ENCODE results near the gene NRCAM.
A peak's percentile ranks its signal among the peaks of the same experiment; 100 is the strongest.
"Not testable (repeated sequence)": the region's sequence is repeated elsewhere in the genome, so short reads cannot be mapped to it uniquely, and the experiment has no call there.

Gene NRCAM

GRCh38 chr7:108455998-108456677 is at the start of gene NRCAM:
Gene NRCAM (minus strand): TSS chr7:108456436. CDS start chr7:108240064, 216,372 bp downstream.
- peak; percentile 99 for DNase-seq

- DNase-seq: not testable (repeated sequence)
These were observed 48.3 kb upstream of the NRCAM start for GRCh38 chr7:108504576-108504975.

GRCh38 chr7:108503112-108504026 is 47.1 kb upstream of the NRCAM start:
- DNase-seq: peak; percentile 70

- DNase-seq: no peak
These were observed 43.3 kb upstream of the NRCAM start for GRCh38 chr7:108499566-108499965.

GRCh38 chr7:108498481-108498880 is 42.2 kb upstream of the NRCAM start:
- DNase-seq: no peak

- peak; percentile 79 for DNase-seq
These were observed 41.0 kb upstream of the NRCAM start for GRCh38 chr7:108497082-108497725.

GRCh38 chr7:108492742-108493141 is 36.5 kb upstream of the NRCAM start:
- DNase-seq: no peak

- no peak for DNase-seq
These were observed 32.7 kb upstream of the NRCAM start for GRCh38 chr7:108488768-108489538.

GRCh38 chr7:108487646-108488045 is 31.4 kb upstream of the NRCAM start:
- no peak for DNase-seq

GRCh38 chr7:108486291-108486966 is 30.2 kb upstream of the NRCAM start:
- DNase-seq: no peak

- no peak for DNase-seq
These were observed 27.9 kb upstream of the NRCAM start for GRCh38 chr7:108484137-108484536.

- DNase-seq: no peak
These were observed 24.1 kb upstream of the NRCAM start for GRCh38 chr7:108480311-108480710.

- no peak for DNase-seq
These were observed 23.5 kb upstream of the NRCAM start for GRCh38 chr7:108479751-108480150.

GRCh38 chr7:108479118-108479517 is 22.9 kb upstream of the NRCAM start:
- no peak for DNase-seq

- peak; percentile 30 for DNase-seq
These were observed 12.0 kb upstream of the NRCAM start for GRCh38 chr7:108468246-108468645.

GRCh38 chr7:108467391-108467790 is 11.2 kb upstream of the NRCAM start:
- peak; percentile 7 for DNase-seq

GRCh38 chr7:108466322-108466721 is 10.1 kb upstream of the NRCAM start:
- DNase-seq: not testable (repeated sequence)

- no peak for DNase-seq
These were observed 8.5 kb upstream of the NRCAM start for GRCh38 chr7:108464743-108465142.

- no peak for DNase-seq
These were observed 7.4 kb upstream of the NRCAM start for GRCh38 chr7:108463613-108464012.

- no peak for DNase-seq
These were observed 5.6 kb upstream of the NRCAM start for GRCh38 chr7:108461840-108462239.

- DNase-seq: peak; percentile 21
These were observed 4.7 kb upstream of the NRCAM start for GRCh38 chr7:108460964-108461363.

- DNase-seq: peak; percentile 80
These were observed 3.8 kb upstream of the NRCAM start for GRCh38 chr7:108459922-108460551.
